SIG-M5 treated with dmso at 0.1 percent for 504 hours (cell line): ENCODE measurements around the gene MLX.

Source experiments
- DNase-seq: peaks from one replicate; lab custom pipeline; 2025; ENCODE audit not compliant: unreplicated experiment; lab: John Stamatoyannopoulos, UW

Gene MLX

GRCh38 chr17:42566883-42567573 lies at the start of gene MLX:
TSS of gene MLX (plus strand) at chr17:42567100. CDS start at chr17:42567125, 25 bp downstream.
- DNase-seq = peak; percentile 87

GRCh38 chr17:42517516-42517915 lies 49.4 kb upstream of the MLX start:
- DNase-seq = peak; percentile 67

- peak; percentile 24 for DNase-seq
These were observed 48.7 kb upstream of the MLX start for GRCh38 chr17:42518046-42518754.

- no peak for DNase-seq
These were observed 48.0 kb upstream of the MLX start for GRCh38 chr17:42518755-42519545.

- no peak for DNase-seq
These were observed 47.1 kb upstream of the MLX start for GRCh38 chr17:42519546-42520491.

- no peak for DNase-seq
These were observed 46.4 kb upstream of the MLX start for GRCh38 chr17:42520540-42520951.

GRCh38 chr17:42521036-42521435 lies 45.9 kb upstream of the MLX start:
- DNase-seq = no peak

GRCh38 chr17:42521666-42522262 lies 45.1 kb upstream of the MLX start:
- no peak for DNase-seq

GRCh38 chr17:42522263-42522790 lies 44.6 kb upstream of the MLX start:
- no peak for DNase-seq

- DNase-seq = no peak
These were observed 44.1 kb upstream of the MLX start for GRCh38 chr17:42522798-42523278.

- DNase-seq = no peak
These were observed 41.7 kb upstream of the MLX start for GRCh38 chr17:42525221-42525620.

GRCh38 chr17:42526031-42526444 lies 40.9 kb upstream of the MLX start:
- no peak for DNase-seq

- DNase-seq = no peak
These were observed 39.0 kb upstream of the MLX start for GRCh38 chr17:42527932-42528331.

- no peak for DNase-seq
These were observed 37.8 kb upstream of the MLX start for GRCh38 chr17:42529061-42529460.

- DNase-seq = no peak
These were observed 35.9 kb upstream of the MLX start for GRCh38 chr17:42530952-42531454.

- DNase-seq = peak; percentile 32
These were observed 35.2 kb upstream of the MLX start for GRCh38 chr17:42531455-42532354.

- DNase-seq = peak; percentile 78
These were observed 31.5 kb upstream of the MLX start for GRCh38 chr17:42535155-42536047.

GRCh38 chr17:42536048-42536371 lies 30.9 kb upstream of the MLX start, which contains the start of gene NAGLU:
TSS of gene NAGLU (plus strand) at chr17:42536241. CDS start at chr17:42536273, 32 bp downstream.
- DNase-seq = peak; percentile 90
